Left renal cortex interstitium (tissue), 4 donors: ENCODE results near the gene NKIRAS2. TPM values are rescaled to one million over a fixed set of nuclear protein-coding genes. Genes with fewer than 3 reads are reported as not detected.

ENCODE experiments used
- DNase-seq, 4 donors: peaks; one replicate each; pipeline ENCODE4 v3.0.0-alpha.2; 2013; ENCODE audit warnings: low read depth in 4 of 4, low spot score in 2 of 4, missing footprints in 1 of 4
- polyA plus RNA-seq, 4 donors: library from polyadenylated mRNA; unstranded; fragments of 120-200 nt; gene quantifications; one replicate each; pipeline ENCODE4 v1.2.1, GENCODE V29; 2013; ENCODE audit not compliant: insufficient read length in 4 of 4

Gene NKIRAS2
- polyA plus RNA-seq, 4 donors = 49.4 to 62.2 (median 56.2) TPM

DNA sequence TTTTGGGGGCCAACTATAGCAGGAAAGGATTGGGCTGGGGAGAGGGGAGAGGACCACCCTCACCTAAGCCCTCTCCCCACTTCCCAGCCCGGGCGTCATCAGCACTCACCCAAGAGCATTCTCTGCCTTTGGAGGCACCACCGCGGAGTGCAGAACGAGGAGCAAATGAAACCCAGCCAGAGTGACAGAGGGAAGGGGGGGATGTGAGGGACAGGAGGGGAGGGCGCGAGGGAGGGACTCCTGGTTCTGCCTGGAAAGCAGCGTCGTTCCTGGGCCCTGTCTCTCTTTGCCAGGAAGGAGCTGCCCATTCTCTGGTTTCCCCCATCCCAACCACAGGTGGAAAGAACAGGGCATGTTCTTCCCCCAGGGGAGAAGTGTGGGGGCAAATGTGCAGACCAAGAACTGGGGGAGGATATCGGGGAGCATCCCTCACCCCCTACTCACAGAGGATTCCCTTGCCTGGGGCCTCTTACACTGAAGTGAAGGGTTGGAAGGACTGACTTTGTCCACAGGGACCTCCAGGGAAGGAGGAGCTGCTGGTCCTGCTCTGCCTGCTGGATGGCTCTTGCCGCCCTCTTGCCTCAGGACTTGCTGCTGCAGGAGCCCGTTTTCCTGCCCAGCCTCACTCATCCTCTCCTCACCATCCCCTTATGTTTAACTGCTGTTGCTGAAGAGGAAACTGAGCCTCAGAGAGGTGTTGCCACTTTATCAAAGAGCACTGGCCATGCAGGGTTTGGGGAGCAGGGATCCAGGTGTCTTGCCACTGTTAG, 34.0 kb downstream of the NKIRAS2 start:
- DNase-seq = no peak

DNA sequence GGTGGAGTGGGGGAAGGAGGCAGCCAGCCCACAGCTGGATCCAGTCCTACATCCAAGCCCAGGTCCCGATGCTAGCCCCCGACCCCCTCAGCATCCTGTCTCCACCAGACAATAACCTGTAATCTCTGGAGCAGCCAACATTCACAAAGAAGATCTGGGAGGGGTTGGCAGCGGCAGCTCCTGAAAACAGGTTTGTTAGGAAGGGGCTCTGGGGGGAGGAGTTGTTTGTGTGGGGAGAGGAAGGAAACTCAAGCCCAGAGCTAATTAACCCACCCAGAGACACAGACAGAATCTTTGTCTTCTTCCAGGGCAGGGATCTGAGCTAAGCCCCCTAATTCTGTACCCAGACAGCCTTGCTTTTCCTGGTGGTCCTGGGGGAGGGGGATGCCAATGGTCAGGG, 35.1 kb downstream of the NKIRAS2 start:
- no peak for DNase-seq

DNA sequence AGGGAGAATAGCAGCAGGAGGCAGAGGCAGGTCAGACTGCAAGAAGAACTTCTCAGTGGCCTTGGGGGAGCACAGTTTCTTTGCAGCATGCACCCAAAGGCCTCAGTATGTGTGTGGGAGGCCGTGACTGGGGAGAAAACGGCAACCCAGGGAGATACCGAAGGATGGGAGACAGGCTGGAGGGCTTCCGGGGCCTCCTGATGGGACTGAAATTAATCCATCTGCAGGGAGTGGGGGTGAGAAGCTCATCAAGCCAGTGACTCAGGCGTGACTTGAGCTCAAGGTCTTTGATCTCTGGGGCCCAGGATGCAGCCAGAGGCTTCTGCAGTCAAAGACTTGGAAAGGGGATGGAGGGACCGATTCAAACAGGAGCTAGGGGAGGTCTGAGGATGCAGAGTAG, 35.6 kb downstream of the NKIRAS2 start:
- DNase-seq = peak in 1 of 4 donors; percentile 51

DNA sequence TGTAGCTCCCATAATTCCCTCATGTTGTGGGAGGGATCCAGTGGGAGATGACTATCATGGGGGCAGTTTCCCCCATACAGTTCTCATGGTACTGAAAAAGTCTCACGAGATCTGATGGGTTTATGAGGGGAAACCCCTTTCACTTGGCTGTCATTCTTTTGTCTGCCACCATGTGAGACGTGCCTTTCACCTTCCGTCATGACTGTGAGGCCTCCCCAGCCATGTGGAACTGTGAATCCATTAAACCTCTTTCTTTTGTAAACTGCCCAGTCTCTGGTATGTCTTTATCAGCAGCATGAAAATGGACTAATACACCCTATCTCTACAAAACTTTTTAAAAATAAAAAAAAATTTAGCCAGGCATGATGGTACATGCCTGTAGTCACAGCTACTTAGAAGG, 36.7 kb downstream of the NKIRAS2 start:
- DNase-seq = no peak

DNA sequence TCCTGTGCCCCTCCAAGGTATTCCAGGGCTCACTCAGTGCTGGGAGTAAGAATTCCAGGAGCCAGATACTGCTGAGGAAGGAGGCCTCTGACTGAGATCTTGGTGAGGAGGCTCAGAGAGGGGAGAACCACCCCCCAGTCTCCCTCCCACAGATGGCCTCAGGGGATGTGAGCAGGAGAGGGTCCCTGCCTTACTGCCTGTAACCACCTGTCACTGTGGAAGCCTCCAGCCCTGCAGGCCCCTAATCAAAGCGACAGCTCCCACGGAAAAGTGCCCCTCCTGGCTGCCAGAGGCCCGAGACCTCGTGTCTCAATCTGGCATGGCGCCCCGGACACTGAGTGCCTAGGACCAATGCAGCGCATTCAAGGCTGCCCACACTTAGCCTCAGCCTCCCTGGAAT, 38.2 kb downstream of the NKIRAS2 start:
- DNase-seq = no peak

DNA sequence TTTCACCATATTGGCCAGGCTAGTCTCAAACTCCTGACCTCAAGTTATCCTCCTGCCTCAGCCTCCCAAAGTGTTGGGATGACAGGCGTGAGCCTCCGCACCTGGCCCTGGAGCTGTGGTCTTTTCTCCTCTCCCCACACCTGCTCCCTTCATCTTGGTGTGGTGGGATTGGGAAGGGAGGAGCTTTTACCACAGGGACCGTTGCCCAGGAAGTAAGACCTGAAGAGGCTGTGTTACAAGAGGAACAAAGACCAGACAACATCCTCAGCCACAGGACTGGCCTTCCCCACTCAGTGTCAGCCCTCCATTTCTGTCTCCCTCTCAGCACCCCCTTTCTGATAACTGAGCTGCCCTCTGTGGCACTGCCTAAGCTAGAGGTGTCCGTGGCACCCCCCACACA, 39.9 kb downstream of the NKIRAS2 start:
- DNase-seq = no peak

DNA sequence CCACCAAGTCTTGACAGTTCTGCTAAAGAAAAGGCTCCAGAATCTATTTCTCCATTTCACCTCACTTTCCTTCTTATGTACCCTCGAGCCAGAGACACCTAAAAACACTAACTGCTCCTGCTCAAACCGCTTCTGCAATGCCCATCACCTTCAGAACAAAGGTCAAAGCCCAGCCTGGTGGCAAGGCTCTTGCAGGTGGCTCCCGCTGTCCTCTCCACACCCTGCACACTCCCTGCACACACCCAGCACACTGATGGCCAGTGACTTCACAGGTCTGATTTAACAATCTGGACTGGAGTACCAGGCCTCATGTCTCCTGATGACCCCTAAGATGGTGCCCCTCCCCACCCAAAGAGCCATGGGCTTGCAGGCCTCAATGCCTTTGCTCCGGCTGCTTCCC, 40.3 kb downstream of the NKIRAS2 start:
- no peak for DNase-seq

DNA sequence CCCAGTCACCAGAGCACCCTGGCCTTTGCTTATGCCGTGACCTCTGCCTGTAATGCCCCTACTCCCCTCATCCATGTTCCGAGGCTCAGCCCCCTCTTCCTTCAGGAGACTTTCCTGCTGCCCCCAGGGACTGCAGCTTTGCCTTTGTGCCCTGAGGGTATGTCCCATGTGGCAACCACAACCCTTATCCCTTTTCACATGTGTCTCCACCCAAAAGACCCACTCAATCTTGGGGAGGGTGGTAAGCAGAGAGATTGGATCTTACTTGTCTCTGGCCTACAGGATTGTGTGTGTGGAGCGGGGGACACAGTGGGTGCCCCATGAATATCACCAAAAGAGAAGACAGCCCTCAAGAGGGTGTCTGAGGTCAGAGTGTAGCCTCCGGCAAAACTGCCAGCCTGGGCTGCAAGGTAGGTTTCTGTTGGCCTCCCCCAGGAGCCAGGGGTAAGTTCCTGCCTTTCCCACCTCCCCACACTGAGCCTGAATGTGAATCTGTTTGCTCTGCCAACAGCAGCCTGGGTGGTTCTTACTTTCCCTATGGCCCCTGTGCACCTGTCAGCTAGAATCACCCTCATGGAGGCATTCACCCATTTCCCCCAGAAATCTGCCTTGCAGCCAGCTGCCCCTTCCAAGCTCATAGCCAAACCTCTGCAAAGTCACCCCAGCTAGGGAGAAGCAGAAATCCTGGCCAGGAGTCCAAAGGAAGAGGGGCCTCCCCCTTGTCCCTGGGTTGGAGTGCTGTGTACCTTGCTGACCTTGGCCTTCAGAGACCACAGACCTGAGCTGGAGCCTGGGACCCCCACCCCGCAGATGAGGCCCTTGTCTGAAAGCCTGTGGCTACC, 42.0 kb downstream of the NKIRAS2 start:
- no peak for DNase-seq

DNA sequence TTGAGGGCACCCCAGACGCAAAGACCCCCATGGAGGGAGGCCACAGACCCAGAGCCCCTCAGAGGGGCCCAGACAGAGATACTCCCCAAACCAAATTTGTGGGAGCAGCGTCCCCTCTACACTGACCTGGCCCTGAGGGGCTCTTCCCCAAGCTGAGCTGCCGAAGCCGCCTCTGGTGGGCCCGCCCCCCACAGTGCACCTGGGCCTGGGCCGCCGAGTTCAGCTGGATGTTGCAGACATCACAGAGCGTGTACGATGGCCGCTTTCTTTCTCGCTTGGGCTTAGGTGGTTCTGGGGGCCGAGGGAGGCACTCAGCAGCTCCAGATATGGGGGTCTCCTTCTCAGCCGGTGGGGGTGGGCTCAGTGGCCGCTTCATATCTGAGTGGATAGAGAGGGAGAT, 42.8 kb downstream of the NKIRAS2 start:
- DNase-seq = no peak

DNA sequence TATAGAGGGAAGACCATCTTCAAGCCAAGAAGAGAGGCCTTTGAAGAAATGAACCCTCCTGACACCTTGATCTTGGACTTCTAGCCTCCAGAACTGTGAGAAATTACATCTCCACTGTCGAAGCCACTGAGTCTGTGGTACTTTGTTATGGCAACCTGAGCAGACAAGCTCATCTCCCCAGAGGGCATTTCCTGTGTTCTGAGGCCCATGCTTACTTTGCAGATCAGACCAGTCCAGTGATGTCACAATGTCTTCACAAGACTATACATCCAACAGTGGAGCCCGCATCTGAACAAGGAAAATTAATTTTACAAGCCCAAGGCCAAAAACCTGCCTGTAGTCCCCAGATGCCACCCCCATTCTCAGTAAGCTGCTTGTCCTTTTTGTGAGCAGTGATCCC, 45.3 kb downstream of the NKIRAS2 start:
- no peak for DNase-seq

DNA sequence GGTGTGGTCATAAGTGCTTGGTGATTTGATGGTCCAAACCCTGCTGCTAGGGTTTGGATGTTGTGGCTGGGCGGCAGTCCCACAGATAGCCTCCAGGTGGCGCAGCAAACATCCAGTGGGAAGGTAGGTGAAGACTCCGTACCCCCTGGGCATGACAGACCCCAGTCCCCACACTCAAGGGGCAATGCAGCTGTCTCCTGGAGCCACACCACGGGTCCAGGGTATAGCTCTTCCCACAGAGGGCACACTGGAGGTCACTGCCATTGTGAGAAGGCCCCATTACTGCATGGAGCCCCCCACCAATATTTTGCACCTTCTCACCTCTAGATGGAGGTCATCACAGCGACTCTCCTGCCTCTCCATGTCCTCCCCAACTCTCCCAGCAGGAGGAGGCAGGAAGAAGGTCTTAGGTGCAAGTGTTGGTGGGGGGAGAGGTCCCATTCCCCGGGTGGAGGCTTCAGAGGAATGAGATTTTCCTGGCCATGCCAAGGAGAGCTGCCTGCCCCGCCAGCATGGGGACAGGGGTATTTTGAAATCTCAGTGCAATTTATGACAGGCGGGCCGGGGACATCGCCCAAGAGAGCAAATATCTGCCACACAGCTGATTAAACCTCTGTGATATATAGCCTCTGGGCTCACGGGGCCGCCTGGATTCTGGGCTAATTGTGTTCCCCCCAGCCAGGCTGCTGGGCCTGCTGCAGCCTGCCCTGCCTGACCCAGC, 47.6 kb downstream of the NKIRAS2 start:
- no peak for DNase-seq

DNA sequence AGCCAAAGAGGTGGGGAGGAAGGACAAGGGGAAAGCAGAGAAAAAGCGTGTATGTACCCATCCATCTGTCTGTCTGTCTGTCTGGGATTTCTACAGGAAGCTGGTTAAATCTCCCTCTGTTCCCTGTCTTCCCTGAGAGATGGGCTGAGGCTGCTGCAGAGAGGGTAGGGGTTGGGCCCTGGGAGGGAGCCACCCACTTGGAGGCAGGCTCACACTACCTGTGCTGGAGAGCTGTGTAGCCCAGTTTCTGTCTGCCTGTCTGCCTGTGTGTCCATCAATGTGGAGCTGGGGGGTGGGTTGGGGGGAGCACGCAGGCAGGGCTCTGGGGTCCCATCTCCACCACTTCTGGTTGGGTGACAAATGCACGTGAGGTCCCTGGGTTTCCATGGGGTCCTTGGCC, 49.1 kb downstream of the NKIRAS2 start:
- DNase-seq = no peak

DNA sequence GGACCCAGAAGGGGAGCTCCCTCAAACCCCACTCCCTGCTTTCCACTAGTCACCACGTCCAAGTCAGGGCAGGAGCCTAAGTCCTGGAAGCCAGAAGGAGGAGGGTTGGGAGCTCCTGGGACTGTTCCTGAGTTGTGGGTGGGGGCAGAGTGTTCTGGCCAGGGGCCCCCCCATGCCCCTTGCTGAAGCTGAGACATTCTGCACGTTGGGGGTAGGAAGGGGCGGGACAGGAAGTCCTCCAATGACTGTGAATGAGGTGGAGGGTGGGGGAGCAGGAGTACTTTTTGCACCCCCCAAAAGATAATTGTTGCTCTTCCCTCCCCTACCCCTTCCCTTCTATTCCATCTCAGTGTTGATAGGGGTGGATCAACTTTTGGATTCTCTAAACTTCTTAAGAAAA, 51.9 kb downstream of the NKIRAS2 start:
- DNase-seq = no peak

DNA sequence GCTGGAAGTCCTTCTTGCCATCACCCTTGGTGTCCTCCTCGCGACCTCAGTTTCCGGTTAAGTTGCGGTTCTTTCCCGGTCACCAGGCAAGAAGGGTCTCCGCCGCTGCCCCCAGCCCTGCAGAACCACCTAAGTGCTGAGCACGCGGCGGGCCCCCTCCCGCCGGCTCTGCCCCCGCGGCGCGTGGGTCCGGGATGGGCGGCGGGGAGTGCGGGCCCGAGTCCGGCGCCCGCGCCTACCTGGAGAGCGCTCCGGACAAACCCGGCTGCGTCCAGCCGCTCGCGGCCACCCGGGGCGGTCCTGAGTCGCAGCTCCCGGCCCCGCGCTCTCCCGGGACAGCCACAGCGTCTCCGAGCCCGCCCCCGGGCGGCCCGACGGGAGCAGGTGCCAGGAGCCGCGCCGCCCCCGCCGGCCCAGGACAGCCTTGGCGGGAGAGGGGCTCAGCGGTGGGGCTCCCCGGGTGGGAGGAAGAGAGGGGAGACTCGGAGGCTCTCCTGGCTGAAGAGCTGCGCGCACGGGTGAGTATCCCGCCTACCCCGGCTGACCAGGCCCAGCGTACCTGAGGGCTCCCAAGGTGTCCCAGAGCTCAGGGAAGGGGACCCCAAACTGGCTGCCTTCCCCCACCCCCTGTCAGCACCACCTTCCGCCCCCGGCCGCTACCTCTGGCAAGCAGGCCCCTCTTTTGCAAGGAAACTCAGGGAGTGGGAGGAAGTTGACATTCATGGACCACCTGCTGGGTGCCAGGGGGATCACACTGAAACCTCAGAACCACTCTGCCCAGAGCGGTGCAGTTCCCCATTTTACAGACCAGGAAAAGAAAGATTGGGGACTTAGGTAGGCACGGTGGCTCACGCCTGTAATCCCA, 52.7 kb downstream of the NKIRAS2 start:
- DNase-seq = no peak

Other genes with a start within 250 kb of the NKIRAS2 start
- gene JUP, start 233.4 kb upstream of the NKIRAS2 start, polyA plus RNA-seq = 100 to 1,000 TPM; 185 to 252 (median 210) TPM
- gene P3H4, start 208.1 kb upstream of the NKIRAS2 start, polyA plus RNA-seq = 10 to 100 TPM; 33.8 to 55.6 (median 46.2) TPM
- 100 to 1,000 TPM; 132 to 191 (median 162) TPM for gene FKBP10, start 207.1 kb upstream of the NKIRAS2 start, polyA plus RNA-seq
- 100 to 1,000 TPM in 2 of 4 donors, 10 to 100 TPM in 2; 96.1 to 113 (median 101) TPM for gene NT5C3B, start 183.9 kb upstream of the NKIRAS2 start, polyA plus RNA-seq
- gene KLHL10, start 182.3 kb upstream of the NKIRAS2 start, polyA plus RNA-seq = under 1 TPM in 3 of 4 donors, not detected in 1; 0.16 to 0.58 (median 0.23) TPM
- gene KLHL11, start 154.7 kb upstream of the NKIRAS2 start, polyA plus RNA-seq = 10 to 100 TPM in 2 of 4 donors, 1 to 10 TPM in 2; 8.3 to 11.4 (median 10.0) TPM
- gene ACLY, start 101.1 kb upstream of the NKIRAS2 start, polyA plus RNA-seq = 10 to 100 TPM; 84.7 to 90.6 (median 86.7) TPM
- 1 to 10 TPM; 6.4 to 8.5 (median 7.5) TPM for gene ODAD4, start 89.5 kb upstream of the NKIRAS2 start, polyA plus RNA-seq
- gene CNP, start 53.3 kb upstream of the NKIRAS2 start, polyA plus RNA-seq = 10 to 100 TPM; 64.6 to 87.5 (median 73.3) TPM
- gene DNAJC7, start 2.7 kb upstream of the NKIRAS2 start, polyA plus RNA-seq = 100 to 1,000 TPM; 122 to 167 (median 156) TPM
- 1 to 10 TPM; 3.6 to 6.4 (median 4.9) TPM for gene C17orf113, start 30.5 kb downstream of the NKIRAS2 start, polyA plus RNA-seq
- 10 to 100 TPM in 1 of 4 donors, 1 to 10 TPM in 3; 5.2 to 10.0 (median 6.8) TPM for gene ZNF385C, start 78.4 kb downstream of the NKIRAS2 start, polyA plus RNA-seq
- 10 to 100 TPM in 2 of 4 donors, 1 to 10 TPM in 2; 8.9 to 11.2 (median 9.8) TPM for gene DHX58, start 92.6 kb downstream of the NKIRAS2 start, polyA plus RNA-seq
- gene KAT2A, start 101.3 kb downstream of the NKIRAS2 start, polyA plus RNA-seq = 10 to 100 TPM; 45.7 to 78.4 (median 61.9) TPM
- under 1 TPM; 0.14 to 0.56 (median 0.34) TPM for gene HSPB9, start 102.7 kb downstream of the NKIRAS2 start, polyA plus RNA-seq
- gene RAB5C, start 134.9 kb downstream of the NKIRAS2 start, polyA plus RNA-seq = 100 to 1,000 TPM; 126 to 170 (median 151) TPM
- gene KCNH4, start 161.1 kb downstream of the NKIRAS2 start, polyA plus RNA-seq = under 1 TPM; 0.03 to 0.09 (median 0.06) TPM
- under 1 TPM in 1 of 4 donors, not detected in 3; 0.41 TPM for gene HCRT, start 165.4 kb downstream of the NKIRAS2 start, polyA plus RNA-seq
- 10 to 100 TPM; 11.2 to 22.9 (median 19.7) TPM for gene GHDC, start 174.4 kb downstream of the NKIRAS2 start, polyA plus RNA-seq